ENCODE measurements around the gene PTH1R.

PTH1R gene

GRCh38 chr3:46865031-46865507, 12.5 kb upstream of the PTH1R start:
- DNase-seq: no peak

GRCh38 chr3:46865546-46865945, 12.0 kb upstream of the PTH1R start:
- no peak for DNase-seq

- no peak for DNase-seq
Measured at GRCh38 chr3:46866032-46866595, 11.4 kb upstream of the PTH1R start.

GRCh38 chr3:46866720-46867549, 10.6 kb upstream of the PTH1R start:
- peak; percentile 87 to 90 for DNase-seq

GRCh38 chr3:46867550-46867898, 10.0 kb upstream of the PTH1R start:
- no peak for DNase-seq

GRCh38 chr3:46868287-46868686, 9.2 kb upstream of the PTH1R start:
- DNase-seq: no peak

GRCh38 chr3:46868948-46869347, 8.6 kb upstream of the PTH1R start:
- no peak for DNase-seq

- no peak for DNase-seq
Measured at GRCh38 chr3:46869440-46869839, 8.1 kb upstream of the PTH1R start.

GRCh38 chr3:46870651-46871050, 6.9 kb upstream of the PTH1R start:
- DNase-seq: no peak

- DNase-seq: no peak
Measured at GRCh38 chr3:46871222-46871621, 6.3 kb upstream of the PTH1R start.

- no peak for DNase-seq
Measured at GRCh38 chr3:46873521-46873920, 4.0 kb upstream of the PTH1R start.

- DNase-seq: no peak
Measured at GRCh38 chr3:46874430-46874829, 3.1 kb upstream of the PTH1R start.

GRCh38 chr3:46875560-46875959, 2.0 kb upstream of the PTH1R start:
- no peak for DNase-seq

GRCh38 chr3:46876313-46877300, 914 bp upstream of the PTH1R start:
- no peak for DNase-seq

- DNase-seq: no peak
Measured at GRCh38 chr3:46878781-46879436, 1.4 kb downstream of the PTH1R start.

GRCh38 chr3:46880884-46881595, 3.5 kb downstream of the PTH1R start:
- no peak for DNase-seq

- no peak for DNase-seq
Measured at GRCh38 chr3:46881596-46882376, 4.3 kb downstream of the PTH1R start.

- DNase-seq: no peak
Measured at GRCh38 chr3:46882377-46883053, 5.0 kb downstream of the PTH1R start.

GRCh38 chr3:46883054-46883829, 5.7 kb downstream of the PTH1R start:
- DNase-seq: no peak

GRCh38 chr3:46883830-46884185, 6.3 kb downstream of the PTH1R start:
- DNase-seq: no peak

Measured in stimulated activated CD4-positive, alpha-beta T cell treated with anti-CD3 and anti-CD28 coated beads, Interleukin-2, amount 100 ng/mL, for 48 hours (primary cell).